PC-3 (cell line): ENCODE data around the gene AP1M2.

ENCODE experiments used
- EZH2 ChIP-seq: fragments of 300-600 bp; sonication (generic); IDR thresholded peaks from one replicate; pipeline ENCODE4 v1.6.1; 2017; ENCODE audit warnings: antibody characterized with exemption, mild to moderate bottlenecking, low read length; ENCODE audit not compliant: unreplicated experiment
- EZH2phosphoT487 ChIP-seq: fragments of 300-600 bp; sonication (generic); IDR thresholded peaks from 2 replicates; pipeline ENCODE4 v1.6.1; 2018; ENCODE audit warnings: mild to moderate bottlenecking, antibody characterized with exemption, low read length, borderline replicate concordance
- TF ChIP-seq, protein P1 (sequence below): fragments of 300-600 bp; sonication (generic); conservative IDR thresholded peaks from 2 replicates; pipeline ENCODE4 v1.5.1; 2017; ENCODE audit warnings: antibody characterized with exemption, low read depth, mild to moderate bottlenecking, low read length

DNA sequence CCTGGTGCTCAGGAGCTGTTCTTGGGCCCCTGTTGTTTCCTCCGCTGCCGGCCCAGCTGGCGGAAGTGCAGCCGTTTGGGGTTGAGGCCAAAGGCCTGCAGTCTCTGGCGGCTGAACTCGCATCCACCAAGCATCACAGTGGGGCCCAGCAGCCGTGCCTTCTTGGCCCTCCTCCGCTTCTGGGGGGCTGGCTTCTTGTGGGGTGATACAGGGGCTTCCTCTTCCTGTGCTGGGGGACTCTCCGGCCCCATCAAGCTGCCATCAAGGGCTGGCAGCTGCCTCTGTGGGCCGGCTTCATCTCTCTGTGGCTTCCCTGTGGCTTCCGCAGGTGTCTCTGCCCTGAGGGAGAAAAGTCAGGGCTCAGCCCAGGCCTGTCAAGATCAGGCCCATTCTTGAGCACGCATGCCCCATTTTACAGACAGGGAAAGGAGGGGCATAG lies 33.1 kb downstream of the AP1M2 start:
- TF ChIP-seq EZH2phosphoT487: no peak
- TF ChIP-seq, protein P1, sequence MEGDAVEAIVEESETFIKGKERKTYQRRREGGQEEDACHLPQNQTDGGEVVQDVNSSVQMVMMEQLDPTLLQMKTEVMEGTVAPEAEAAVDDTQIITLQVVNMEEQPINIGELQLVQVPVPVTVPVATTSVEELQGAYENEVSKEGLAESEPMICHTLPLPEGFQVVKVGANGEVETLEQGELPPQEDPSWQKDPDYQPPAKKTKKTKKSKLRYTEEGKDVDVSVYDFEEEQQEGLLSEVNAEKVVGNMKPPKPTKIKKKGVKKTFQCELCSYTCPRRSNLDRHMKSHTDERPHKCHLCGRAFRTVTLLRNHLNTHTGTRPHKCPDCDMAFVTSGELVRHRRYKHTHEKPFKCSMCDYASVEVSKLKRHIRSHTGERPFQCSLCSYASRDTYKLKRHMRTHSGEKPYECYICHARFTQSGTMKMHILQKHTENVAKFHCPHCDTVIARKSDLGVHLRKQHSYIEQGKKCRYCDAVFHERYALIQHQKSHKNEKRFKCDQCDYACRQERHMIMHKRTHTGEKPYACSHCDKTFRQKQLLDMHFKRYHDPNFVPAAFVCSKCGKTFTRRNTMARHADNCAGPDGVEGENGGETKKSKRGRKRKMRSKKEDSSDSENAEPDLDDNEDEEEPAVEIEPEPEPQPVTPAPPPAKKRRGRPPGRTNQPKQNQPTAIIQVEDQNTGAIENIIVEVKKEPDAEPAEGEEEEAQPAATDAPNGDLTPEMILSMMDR: no peak
- no peak for TF ChIP-seq EZH2
